DMS79 treated with DMSO at 0.1 percent for 48 hours (cell line): ENCODE measurements around the gene PCBP3.
A peak's percentile ranks its signal among the peaks of the same experiment; 100 is the strongest.
"Not testable (repeated sequence)": the region's sequence is repeated elsewhere in the genome, so short reads cannot be mapped to it uniquely, and the experiment has no call there.

Experiments
- DNase-seq: peaks from one replicate; lab custom pipeline; 2025; lab: John Stamatoyannopoulos, UW

The PCBP3 gene

GRCh38 chr21:45635271-45636151 lies 8.0 kb upstream of the PCBP3 start:
- DNase-seq = no peak

- DNase-seq = no peak
Observed at GRCh38 chr21:45636459-45636858, 7.1 kb upstream of the PCBP3 start.

- DNase-seq = no peak
Observed at GRCh38 chr21:45636951-45637646, 6.4 kb upstream of the PCBP3 start.

DNA sequence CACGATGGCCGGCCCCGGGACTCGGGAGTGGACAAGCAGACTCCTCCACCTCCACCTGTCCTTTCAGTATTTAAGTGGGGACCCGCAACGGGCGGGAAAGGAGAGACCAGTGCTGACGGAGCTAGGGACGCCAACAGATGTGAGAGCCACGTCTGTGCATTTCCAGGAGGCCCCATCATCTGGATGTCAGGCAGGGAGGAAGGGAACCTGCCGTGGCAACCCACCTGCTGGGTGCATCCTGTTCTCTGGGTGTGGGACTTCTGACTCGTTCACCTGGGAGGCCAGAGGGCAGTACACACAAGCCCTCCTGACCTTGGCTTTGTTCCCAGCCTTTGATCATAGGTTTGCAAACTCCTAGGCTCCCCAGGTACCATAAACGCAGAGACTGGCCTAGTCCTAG lies 5.6 kb upstream of the PCBP3 start:
- DNase-seq = no peak

DNA sequence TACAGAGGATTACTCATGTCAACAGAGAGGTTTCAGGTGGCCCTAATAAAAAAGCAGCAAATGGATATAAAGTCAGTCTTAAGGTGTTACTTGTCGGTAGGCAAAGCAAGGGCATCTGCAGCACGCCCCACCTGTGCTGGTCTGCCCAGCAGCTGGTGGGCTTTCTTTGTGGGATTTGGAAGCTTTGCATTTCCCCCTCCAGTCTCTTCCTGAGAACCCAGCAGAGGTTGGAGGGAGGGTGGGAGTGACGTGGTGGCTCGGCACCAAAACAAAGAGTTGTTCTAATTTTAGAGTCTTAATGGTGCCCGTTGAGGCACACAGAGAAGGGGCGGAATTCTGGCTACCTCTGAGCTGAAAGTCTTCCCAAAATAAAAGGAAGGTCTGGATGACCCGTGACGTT lies 4.8 kb upstream of the PCBP3 start:
- peak; percentile 8 for DNase-seq

DNA sequence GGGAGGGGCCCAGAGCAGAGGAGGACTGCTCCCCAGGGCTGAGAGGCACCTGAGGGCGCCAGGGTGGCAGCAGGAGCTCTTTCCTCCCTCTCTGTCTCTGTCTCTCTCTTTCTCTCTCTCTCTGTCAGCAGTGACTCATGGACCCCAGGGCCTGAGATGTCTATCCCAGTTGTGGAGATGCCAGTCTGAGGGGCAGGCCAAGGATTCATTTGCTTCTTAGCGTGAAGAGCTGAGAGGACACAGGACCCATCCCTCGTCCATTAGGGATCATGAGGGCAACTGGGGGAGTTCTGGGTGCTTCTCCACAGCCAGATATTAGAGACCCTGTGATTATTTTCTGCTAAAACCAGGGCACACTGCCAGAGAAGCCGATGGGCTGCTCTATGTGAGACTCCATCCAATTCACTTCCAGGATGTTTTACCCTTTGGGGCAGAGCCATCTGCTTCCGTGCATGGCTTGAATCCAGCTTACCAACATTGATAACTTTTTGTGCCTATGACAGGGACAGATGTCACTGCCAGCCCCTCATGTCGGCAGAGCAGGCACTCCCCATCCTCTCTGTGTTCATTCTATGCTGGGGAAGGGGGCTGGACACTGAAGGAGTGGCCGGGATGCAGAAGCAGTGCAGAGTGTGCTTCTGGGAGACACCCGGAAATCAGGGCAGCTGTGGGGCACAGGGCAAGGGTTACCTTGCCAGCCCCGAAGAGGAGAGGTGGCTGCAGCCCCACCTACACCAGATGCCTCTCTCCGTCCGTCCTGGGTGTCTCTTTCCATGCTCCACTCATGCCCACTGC lies 4.1 kb upstream of the PCBP3 start:
- no peak for DNase-seq

GRCh38 chr21:45640001-45640887 lies 3.3 kb upstream of the PCBP3 start:
- no peak for DNase-seq

DNA sequence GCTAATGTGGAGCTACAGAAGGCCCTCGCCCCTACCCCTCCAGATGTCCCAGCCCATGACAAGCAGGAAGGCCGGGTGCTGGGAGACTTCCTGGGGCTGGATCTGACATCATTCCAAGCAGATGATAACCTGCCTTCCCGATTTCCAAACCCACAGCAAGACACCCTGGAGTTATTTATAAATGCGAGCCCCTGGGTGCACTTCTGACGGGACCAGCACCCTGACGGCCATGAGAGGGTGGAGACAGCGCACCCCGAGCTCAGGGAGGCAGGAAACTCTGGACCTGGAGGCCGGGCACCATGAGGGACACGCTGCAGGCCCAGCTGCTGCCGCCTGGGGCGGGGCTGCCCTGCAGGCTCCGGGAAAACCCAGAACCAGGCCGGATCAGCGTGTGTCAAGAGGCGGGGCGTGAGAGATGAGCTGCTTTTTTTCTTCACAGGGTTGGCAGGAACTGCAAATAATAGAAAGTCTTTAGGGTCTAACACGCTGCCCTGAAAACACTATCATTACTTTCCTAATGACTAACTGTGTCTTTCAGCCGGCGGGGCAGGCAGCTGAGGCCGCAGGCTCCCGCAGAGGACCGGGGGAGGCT lies 2.5 kb upstream of the PCBP3 start:
- DNase-seq = no peak

DNA sequence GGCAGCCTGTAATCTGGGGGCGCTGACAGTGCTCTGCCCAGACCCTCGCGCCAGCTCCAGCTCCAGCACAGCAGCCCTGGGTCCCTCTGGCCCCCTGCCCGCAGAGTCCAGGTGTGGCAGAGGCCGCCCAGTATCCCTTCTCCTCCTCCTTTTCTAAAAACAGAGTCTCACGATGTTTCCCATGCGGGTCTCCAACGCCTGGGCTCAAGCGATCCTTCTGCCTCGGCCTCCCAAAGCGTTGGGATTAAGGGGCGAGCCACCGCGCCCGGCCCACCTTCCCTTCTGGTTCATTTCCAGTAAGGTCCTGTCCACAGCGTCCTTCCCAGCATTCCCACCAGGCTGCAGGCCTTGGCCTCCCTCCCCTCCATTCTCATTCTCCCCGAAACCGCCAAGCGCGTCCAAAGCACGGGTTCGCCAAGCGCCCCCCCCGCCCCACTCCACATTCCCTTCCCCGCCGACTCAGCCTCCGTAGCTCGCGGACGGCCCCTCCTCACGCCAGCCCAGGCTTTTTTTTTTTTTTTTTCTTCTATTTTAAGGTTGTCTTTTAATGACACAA lies 2.0 kb upstream of the PCBP3 start:
- DNase-seq = no peak

DNA sequence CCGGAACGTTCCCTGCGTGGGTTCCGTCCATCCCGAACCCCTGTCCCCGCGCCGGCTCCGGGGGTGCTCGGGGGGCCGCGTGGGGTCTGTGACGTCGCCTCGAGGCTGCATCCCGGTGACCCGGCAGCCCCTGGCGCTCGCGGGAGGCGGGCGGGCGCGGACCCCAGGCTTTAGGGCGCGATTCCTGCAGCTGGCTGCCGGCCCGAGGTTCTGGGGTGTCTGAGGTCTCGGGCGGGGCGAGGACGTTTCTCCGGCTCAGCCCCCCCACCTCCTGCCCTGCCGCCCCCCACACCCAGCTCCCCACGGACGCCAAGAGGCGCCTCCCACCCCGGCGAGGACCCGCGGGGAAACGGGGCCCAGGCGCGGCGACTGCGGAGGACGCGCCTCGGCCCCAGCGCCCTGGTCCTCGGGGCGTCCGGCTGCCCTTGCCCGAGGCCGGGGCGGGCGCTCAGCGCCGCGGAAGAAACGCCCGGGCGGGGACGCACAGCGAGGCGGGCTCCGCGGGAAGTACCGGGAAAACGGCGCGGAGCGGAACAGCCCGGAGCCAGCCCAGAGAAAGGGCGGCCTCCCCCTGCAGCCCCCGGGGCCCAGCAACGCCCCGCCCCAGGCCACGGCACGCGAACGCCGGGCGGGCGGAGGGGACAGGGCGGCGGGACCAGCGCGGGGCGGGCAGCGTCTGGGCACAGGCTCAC lies 1.3 kb upstream of the PCBP3 start:
- no peak for DNase-seq

DNA sequence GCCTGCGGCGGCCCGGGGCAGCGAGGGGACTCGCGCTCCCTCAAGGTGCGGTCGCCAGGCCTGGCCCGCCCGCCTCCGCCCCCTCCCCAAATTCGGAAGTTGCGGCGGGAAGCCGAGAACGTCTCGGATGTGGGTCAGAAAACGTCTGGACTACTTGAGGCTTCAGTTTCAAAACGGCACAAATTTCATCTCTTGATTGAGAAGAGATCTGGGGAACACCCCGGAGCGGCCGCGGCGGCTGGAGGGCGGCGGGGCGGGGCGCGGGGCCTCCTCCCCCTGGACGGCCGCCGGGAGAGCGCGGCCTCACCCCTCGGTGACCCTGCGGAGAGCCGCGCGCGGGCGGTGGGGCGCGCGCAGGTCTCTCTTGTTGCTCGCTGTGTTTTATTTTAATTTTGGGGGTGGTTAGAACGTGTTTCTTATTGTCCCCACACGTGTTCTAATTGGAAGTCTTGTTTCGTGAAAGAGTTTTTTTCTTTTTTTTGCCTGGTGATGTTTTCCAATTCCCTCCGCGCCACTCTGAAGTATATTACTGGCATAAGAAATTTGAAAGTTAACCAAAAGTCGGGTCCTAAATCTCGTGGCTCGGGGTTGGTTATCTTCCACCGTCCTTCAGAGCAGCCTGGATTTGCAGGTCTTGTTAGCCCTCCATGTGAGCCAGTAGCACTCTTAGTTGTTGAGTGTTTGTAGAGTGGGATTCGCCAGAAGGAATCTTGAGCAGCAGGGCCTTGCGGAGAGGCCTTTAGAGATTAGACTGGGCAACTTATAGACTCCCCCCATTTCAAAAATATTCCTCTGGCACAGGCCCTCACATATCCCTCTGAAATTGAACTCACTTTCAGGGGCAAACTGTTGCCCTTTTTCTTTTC lies 749 bp downstream of the PCBP3 start:
- peak; percentile 27 for DNase-seq

- no peak for DNase-seq
Observed at GRCh38 chr21:45651921-45652320, 8.4 kb downstream of the PCBP3 start.

- DNase-seq = no peak
Observed at GRCh38 chr21:45655124-45655523, 11.6 kb downstream of the PCBP3 start.

GRCh38 chr21:45656114-45656513 lies 12.6 kb downstream of the PCBP3 start:
- DNase-seq = not testable (repeated sequence)

- not testable (repeated sequence) for DNase-seq
Observed at GRCh38 chr21:45661913-45662622, 18.5 kb downstream of the PCBP3 start.

DNA sequence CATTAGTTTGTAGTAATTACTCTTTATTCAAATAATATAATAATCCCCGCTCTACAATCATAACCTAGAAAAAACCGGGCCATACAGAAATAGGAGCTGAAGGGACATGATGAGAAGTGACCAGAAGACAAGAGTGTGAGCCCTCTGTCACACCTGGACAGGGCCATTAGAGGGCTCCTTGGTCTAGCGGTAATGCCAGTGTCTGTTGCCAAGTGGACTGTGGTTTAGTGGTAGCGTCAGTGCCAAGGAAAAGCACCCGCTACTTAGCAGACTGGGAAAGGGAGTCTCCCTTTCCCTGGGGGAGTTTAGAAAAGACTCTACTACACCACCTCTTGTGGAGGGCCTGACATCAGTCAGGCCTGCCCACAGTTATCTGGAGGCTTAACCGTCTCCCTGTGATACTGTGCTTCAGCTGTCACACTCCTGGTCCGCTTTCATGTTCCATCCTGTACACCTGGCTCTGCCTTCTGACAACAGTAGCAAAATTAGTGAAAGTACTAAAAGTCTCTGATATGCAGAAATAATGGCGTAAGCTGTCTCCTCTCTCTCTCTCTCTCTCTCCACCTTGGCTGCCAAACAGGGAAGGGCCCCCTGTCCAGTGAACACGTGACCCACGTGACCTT lies 19.2 kb downstream of the PCBP3 start:
- DNase-seq = not testable (repeated sequence)

GRCh38 chr21:45669382-45669781 lies 25.9 kb downstream of the PCBP3 start:
- DNase-seq = no peak

DNA sequence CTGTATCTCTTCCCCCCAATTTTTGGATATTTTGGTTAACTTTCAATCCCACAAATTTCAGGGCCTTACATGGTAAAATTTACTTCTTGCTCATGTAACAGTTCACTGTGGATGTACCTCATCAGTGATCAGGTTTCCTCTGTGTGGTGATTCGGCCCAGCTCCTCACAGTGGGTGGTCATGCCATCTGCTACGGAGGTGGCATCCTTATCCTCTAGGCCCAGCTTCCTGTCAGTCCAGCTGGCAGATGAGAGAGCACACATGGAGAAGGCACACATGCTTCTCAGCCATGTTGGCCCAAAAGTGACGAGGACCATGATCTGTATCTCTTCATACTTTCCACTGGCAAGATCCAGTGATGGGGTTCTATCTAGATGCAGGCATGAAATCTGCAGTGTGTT lies 27.2 kb downstream of the PCBP3 start:
- no peak for DNase-seq
